HG03095 (cell line): Measurements from ENCODE around the gene CFAP99.
A peak's percentile ranks its signal among the peaks of the same experiment; 100 is the strongest.
"Not testable (repeated sequence)": the region's sequence is repeated elsewhere in the genome, so short reads cannot be mapped to it uniquely, and the experiment has no call there.

Experiments used
- ATAC-seq: cut with Tn5 transposase; IDR thresholded peaks from one replicate; pipeline ENCODE4 v1.9.1; 2021; ENCODE audit warnings: moderate library complexity; ENCODE audit not compliant: unreplicated experiment

Gene CFAP99

DNA sequence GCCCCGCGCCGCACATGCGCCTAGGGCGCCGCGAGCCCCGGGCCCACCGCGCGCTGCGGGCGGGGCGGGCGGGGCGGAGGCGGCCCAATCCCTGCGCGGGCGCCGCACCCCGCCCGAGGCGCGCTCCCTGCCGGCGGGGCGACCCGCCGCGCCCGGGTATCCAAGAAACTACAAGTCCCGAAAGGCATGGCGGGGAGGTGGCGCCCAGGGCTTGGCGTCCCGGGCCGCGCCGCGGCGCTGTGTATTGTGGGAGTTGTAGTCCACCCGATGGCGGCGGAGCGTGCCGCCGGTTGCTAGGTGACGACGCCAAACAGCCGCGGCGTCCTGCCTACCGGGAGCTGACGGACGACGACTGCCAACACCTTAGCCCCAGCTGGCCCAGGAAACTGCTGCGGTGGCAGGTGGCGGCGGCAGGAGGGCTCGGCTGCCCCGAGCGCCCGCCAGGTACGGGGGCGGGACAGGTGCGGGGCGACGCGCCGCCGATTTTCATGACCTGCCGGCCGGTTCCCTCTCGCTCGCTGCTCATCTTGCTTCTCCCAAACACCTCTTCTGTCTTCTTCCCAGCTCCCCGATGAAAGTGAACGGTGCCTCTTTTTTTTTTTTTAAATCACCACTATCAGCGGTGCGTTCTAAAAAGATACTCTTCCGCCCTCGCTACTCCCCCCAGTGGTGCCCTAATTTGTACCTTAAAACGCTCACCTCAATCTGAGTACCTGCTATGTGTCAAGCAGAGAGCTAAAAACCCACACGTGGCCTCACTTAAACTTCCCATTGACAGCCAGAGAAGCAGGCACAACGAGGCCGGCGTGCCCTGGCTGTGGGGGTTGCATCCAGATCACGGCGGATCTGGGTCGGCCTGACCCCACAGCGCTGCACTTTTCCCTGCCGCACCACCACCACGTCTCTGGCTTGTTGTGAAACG, at the start of gene CFAP99:
CFAP99 (plus strand) TSS at position 306 of the 922 bp plus-strand sequence.
- peak; percentile 85 for ATAC-seq

GRCh38 chr4:2370597-2371320, 48.0 kb upstream of the CFAP99 start:
- ATAC-seq = no peak

GRCh38 chr4:2371765-2372487, 46.8 kb upstream of the CFAP99 start:
- ATAC-seq = no peak

- ATAC-seq = no peak
These were observed 46.2 kb upstream of the CFAP99 start for GRCh38 chr4:2372488-2373030.

DNA sequence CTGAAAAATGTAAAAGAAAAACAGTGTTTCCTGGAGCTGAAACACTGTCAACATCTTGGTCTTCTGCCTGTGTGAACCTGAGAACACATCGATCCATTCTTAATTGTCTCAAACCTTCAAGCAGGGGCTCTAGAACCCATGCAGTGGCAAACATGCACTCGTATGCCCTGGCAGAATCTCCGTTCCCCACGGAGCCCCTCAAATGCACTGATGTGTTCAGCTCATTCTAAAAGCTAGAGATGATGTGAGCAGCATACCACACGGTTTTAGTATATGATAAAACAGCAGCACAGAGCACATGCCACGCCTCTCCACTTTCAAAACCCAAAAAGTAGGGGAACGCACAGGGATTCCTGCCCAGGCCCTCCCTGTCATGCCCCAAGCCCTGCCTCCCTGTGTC, 45.2 kb upstream of the CFAP99 start:
- ATAC-seq = no peak

- no peak for ATAC-seq
These were observed 43.3 kb upstream of the CFAP99 start for GRCh38 chr4:2375427-2375826.

- no peak for ATAC-seq
These were observed 41.5 kb upstream of the CFAP99 start for GRCh38 chr4:2377241-2377640.

DNA sequence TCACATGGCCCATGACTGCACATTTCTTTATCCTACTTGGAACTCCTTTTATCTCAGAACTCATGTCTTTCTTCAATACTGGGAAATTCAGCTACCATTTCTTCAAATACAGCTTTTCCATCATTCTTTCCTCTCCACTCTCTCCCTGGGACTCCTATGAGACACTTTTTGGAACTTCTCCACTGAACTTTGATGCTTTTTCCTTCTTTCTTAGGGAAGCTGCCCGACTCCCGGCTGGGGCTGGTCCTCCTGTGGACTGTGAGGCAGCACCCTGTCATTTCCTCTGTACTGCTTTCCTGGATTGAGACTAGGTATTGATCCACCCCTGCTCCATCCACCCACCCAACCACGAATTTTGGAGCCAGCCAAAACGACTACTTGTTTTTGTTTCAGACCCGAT, 40.4 kb upstream of the CFAP99 start:
- ATAC-seq = no peak

- ATAC-seq = no peak
These were observed 39.9 kb upstream of the CFAP99 start for GRCh38 chr4:2378898-2379297.

- not testable (repeated sequence) for ATAC-seq
These were observed 38.2 kb upstream of the CFAP99 start for GRCh38 chr4:2380589-2380988.

DNA sequence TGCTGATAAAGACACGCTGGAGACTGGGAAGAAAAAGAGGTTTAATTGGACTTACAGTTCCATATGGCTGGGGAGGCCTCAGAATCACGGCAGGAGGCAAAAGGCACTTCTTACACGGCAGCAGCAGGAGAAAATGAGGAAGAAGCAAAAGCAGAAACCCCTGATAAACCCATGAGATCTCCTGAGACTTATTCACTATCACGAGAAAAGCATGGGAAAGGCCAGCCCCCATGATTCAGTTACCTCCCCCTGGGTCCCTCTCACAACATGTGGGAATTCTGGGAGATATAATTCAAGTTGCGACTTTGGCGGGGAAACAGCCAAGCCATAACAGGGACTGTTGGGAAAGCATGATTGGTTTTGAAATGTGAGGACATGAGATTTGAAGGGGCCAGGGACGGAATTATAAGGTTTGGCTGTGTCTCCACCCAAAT, 36.0 kb upstream of the CFAP99 start:
- not testable (repeated sequence) for ATAC-seq

- not testable (repeated sequence) for ATAC-seq
These were observed 35.5 kb upstream of the CFAP99 start for GRCh38 chr4:2383220-2383631.

GRCh38 chr4:2383760-2384159, 35.0 kb upstream of the CFAP99 start:
- ATAC-seq = no peak

DNA sequence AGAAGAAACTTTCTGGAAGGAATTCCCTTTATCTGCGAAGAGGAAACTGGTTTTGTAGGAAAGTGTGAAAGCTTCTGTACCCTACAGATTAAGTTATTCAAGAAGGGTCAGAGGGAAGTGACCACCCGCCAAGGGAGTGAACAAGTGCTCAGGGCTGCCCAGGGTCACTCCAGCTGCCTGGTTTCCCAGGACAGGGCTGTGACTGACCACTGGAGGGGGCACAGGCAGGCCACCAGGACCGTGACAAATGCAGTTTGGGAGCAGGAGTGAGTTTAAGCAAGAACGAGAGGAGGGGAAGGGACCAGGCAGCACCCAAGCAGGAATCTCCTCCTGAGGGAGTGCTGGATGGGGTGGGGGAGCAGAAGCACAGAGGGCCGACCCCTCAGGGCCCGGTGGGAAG, 34.5 kb upstream of the CFAP99 start:
- ATAC-seq = no peak

GRCh38 chr4:2385516-2385915, 33.2 kb upstream of the CFAP99 start:
- ATAC-seq = no peak

GRCh38 chr4:2386717-2387116, 32.0 kb upstream of the CFAP99 start:
- no peak for ATAC-seq

GRCh38 chr4:2387218-2387617, 31.5 kb upstream of the CFAP99 start:
- no peak for ATAC-seq

DNA sequence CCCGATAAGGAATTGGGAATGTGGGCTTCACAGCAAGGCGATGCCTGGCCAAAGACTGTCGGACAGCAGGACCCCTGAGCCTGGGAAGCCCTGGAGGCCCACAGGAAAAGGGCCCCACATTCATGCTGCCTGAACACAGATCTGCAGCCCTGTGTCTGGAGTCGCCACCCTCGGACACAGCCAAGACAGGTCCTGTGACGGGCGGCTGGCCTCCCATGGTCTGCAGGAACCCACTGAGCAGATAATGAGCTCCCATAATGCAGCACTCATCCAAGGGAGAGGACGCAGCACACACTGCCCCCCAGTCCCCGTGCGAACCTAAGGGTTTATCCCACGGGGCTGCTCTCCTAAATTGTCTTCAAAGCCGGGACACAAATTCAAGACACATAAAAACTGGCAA, 30.9 kb upstream of the CFAP99 start:
- no peak for ATAC-seq

DNA sequence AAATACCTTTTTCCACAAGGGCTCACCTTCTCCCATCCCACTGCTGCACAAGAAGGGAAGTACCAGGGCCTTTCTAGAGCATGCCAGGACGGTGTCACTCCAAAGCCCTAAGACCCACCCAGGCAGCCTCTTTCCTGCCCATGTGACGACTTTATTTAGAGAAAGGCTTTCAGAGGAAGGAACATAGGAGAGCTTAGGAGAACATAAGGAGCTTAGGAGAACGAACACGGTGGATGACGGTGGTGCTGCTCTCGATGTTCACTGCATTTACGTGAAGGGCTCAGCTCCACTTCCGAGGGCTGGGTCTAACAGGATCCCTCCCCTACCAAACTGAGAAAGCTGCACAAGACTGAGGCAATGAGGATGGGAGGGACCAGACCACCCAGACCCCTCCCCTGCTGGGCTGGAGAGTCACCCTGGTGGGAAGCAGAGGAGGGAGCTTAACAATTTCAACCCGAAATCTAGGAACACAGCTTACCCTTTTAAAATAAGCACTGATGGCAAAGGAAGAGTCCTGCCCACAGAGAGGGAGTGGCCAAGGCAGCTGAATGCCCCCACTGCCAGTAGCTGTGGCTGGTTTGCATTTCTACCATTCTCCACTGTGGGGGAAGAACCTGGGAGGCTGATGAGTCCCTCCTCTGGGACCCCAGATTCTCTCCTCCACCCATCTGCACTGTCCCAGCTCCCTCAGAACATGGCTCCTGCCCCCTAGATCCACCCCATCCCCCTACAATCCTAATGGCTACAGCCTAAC, 30.1 kb upstream of the CFAP99 start:
- ATAC-seq = no peak

DNA sequence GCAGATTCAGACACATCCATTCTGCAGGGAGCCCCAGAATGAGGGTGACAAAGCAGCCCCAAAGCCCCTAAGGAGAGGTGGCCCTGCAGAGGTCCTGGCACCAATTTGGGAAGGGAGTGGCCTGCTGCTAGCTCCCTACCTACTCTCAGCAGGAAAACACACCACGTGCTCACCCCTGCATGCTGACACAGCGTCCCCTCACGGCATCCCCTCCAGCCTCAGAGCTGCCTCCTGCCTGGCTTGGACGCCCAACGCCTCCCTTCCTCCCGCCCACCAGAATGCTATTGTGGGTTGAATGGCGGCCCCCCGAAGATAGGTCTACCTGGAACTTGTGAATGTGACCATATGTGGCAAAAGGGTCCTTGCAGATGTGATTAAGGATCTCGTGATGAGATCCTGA, 29.1 kb upstream of the CFAP99 start:
- ATAC-seq = no peak
